DOHH2 (cell line): Measurements from ENCODE around the gene PSD4.

Experiments used
- H3F3A ChIP-seq: fragments of 200-600 bp; sonication (generic), shearing (Covaris generic); 2 replicates; pipeline ENCODE4 v1.6.0; 2016; ENCODE audit warnings: antibody characterized with exemption, mild to moderate bottlenecking; ENCODE audit not compliant: control insufficient read depth, insufficient read depth
- H3K27ac ChIP-seq: fragments of 200-600 bp; sonication (generic); 2 replicates; pipeline ENCODE4 v1.5.1; 2014; ENCODE audit warnings: low read depth, mild to moderate bottlenecking, low read length, moderate library complexity
- H3K27me3 ChIP-seq: fragments of 200-600 bp; sonication (generic); 2 replicates; pipeline ENCODE4 v1.6.1; 2014; ENCODE audit warnings: mild to moderate bottlenecking, low read length, mixed read lengths; ENCODE audit not compliant: control insufficient read depth
- H3K36me3 ChIP-seq: fragments of 200-600 bp; sonication (generic); 2 replicates; pipeline ENCODE4 v1.6.1; 2014; ENCODE audit warnings: mild to moderate bottlenecking, low read length, moderate library complexity, mixed read lengths; ENCODE audit not compliant: control insufficient read depth
- H3K4me1 ChIP-seq: fragments of 200-600 bp; sonication (generic); 2 replicates; pipeline ENCODE4 v1.6.1; 2014; ENCODE audit warnings: mild to moderate bottlenecking, low read length, mixed read lengths; ENCODE audit not compliant: control insufficient read depth
- H3K4me2 ChIP-seq: fragments of 200-600 bp; sonication (generic); 2 replicates; pipeline ENCODE4 v1.6.0; 2014; ENCODE audit warnings: mild to moderate bottlenecking, low read length, moderate library complexity
- H3K4me3 ChIP-seq: fragments of 200-600 bp; sonication (generic); 2 replicates; pipeline ENCODE4 v1.5.1; 2014; ENCODE audit warnings: mild to moderate bottlenecking, low read length, mixed read lengths
- H3K79me2 ChIP-seq: fragments of 200-600 bp; sonication (generic); 2 replicates; pipeline ENCODE4 v1.6.1; 2014; ENCODE audit warnings: mild to moderate bottlenecking, low read length, mixed read lengths; ENCODE audit not compliant: control insufficient read depth
- H3K9me2 ChIP-seq: fragments of 200-600 bp; sonication (generic); replicated peaks from 2 replicates; pipeline ENCODE4 v1.6.1; 2014; ENCODE audit warnings: mild to moderate bottlenecking, low read length, mixed read lengths; ENCODE audit not compliant: control insufficient read depth
- H3K9me3 ChIP-seq: fragments of 200-600 bp; sonication (generic); 2 replicates; pipeline ENCODE4 v1.6.1; 2014; ENCODE audit warnings: antibody characterized with exemption, low read length, mixed read lengths; ENCODE audit not compliant: control insufficient read depth, insufficient read depth
- H4K20me1 ChIP-seq: fragments of 200-600 bp; sonication (generic); 2 replicates; pipeline ENCODE4 v1.6.0; 2014; ENCODE audit warnings: low read depth, mild to moderate bottlenecking, antibody characterized with exemption, low read length, moderate library complexity; ENCODE audit not compliant: control insufficient read depth, insufficient read depth
- CTCF ChIP-seq: fragments of 200-600 bp; sonication (generic); IDR thresholded peaks from one replicate; pipeline ENCODE4 v1.5.1; 2014; ENCODE audit warnings: antibody characterized with exemption, mild to moderate bottlenecking, low read depth, low read length; ENCODE audit not compliant: poor library complexity, severe bottlenecking
- EZH2phosphoT487 ChIP-seq: fragments of 200-600 bp; sonication (generic); IDR thresholded peaks from 2 replicates; pipeline ENCODE4 v1.6.1; 2017; ENCODE audit warnings: borderline replicate concordance, mild to moderate bottlenecking, antibody characterized with exemption, low read length, moderate library complexity, mixed read lengths

The PSD4 gene

GRCh38 chr2:113219092-113219441 is 45.3 kb downstream of the PSD4 start:
- H3K36me3 ChIP-seq, result no peaks in the 10 kb centered on the region
- no peaks in the 10 kb centered on the region for H3K9me2 ChIP-seq
- no peaks in the 10 kb centered on the region for H3K9me3 ChIP-seq
- H3K79me2 ChIP-seq, result no peaks in the 10 kb centered on the region
- no peak overlapping the region for H3K4me2 ChIP-seq
- no peak overlapping the region for H3K27ac ChIP-seq
- H4K20me1 ChIP-seq, result no peaks in the 10 kb centered on the region
- H3K4me3 ChIP-seq, result no peak overlapping the region
- H3K4me1 ChIP-seq, result peaks cover 8% of the 10 kb centered on the region
- no peak for TF ChIP-seq EZH2phosphoT487
- no peak for TF ChIP-seq CTCF
- no peaks in the 10 kb centered on the region for H3F3A ChIP-seq
- H3K27me3 ChIP-seq, result peaks cover 30% of the 10 kb centered on the region

- Histone ChIP-seq H3K36me3 (no peaks in the 10 kb centered on the region), H3K4me2 (no peak overlapping the region), H3K9me2 (no peaks in the 10 kb centered on the region), H3K4me3 (no peak overlapping the region), H3K27me3 (peaks cover 30% of the 10 kb centered on the region), H3K9me3 (no peaks in the 10 kb centered on the region), H3K79me2 (no peaks in the 10 kb centered on the region), H3K27ac (no peak overlapping the region), H3K4me1 (peaks cover 8% of the 10 kb centered on the region), H3F3A (no peaks in the 10 kb centered on the region), H4K20me1 (no peaks in the 10 kb centered on the region)
- TF ChIP-seq CTCF (no peak), EZH2phosphoT487 (no peak)
Observed at GRCh38 chr2:113219525-113219888, 45.7 kb downstream of the PSD4 start.

GRCh38 chr2:113219889-113220641 is 46.3 kb downstream of the PSD4 start:
- Histone ChIP-seq H3K4me1 (peaks cover 8% of the 10 kb centered on the region), H3K4me2 (no peak overlapping the region)

More at GRCh38 chr2:113219889-113220641, 46.3 kb downstream of the PSD4 start:
- Histone ChIP-seq H3K36me3 (no peaks in the 10 kb centered on the region), H3K9me3 (no peaks in the 10 kb centered on the region), H3K4me3 (no peak overlapping the region), H3K79me2 (no peaks in the 10 kb centered on the region), H3K27me3 (peaks cover 32% of the 10 kb centered on the region), H3F3A (no peaks in the 10 kb centered on the region), H3K9me2 (no peaks in the 10 kb centered on the region), H3K27ac (no peak overlapping the region), H4K20me1 (no peaks in the 10 kb centered on the region)
- TF ChIP-seq CTCF, result no peak
- TF ChIP-seq EZH2phosphoT487, result no peak
